HG03103 (cell line): ENCODE results near the gene TMEM144.
"Not testable (repeated sequence)": the region's sequence is repeated elsewhere in the genome, so short reads cannot be mapped to it uniquely, and the experiment has no call there.

ENCODE experiments used
- ATAC-seq: cut with Tn5 transposase; IDR thresholded peaks from one replicate; pipeline ENCODE4 v1.9.1; 2021; ENCODE audit warnings: low read depth; ENCODE audit not compliant: unreplicated experiment

TMEM144 gene

GRCh38 chr4:158229768-158230167, 19.5 kb downstream of the TMEM144 start:
- no peak for ATAC-seq

- ATAC-seq, result no peak
Observed at GRCh38 chr4:158234671-158235070, 24.4 kb downstream of the TMEM144 start.

GRCh38 chr4:158236304-158237030, 26.2 kb downstream of the TMEM144 start:
- no peak for ATAC-seq

- ATAC-seq, result no peak
Observed at GRCh38 chr4:158238575-158238974, 28.3 kb downstream of the TMEM144 start.

- no peak for ATAC-seq
Observed at GRCh38 chr4:158239196-158239595, 28.9 kb downstream of the TMEM144 start.

GRCh38 chr4:158243071-158243470, 32.8 kb downstream of the TMEM144 start:
- no peak for ATAC-seq

- ATAC-seq, result no peak
Observed at GRCh38 chr4:158250321-158250720, 40.0 kb downstream of the TMEM144 start.

- peak; percentile 63 for ATAC-seq
Observed at GRCh38 chr4:158253350-158253980, 43.2 kb downstream of the TMEM144 start.

GRCh38 chr4:158254292-158254691, 44.0 kb downstream of the TMEM144 start:
- ATAC-seq, result no peak

- ATAC-seq, result peak; percentile 75
Observed at GRCh38 chr4:158255727-158256324, 45.5 kb downstream of the TMEM144 start.

- ATAC-seq, result no peak
Observed at GRCh38 chr4:158259955-158260575, 49.8 kb downstream of the TMEM144 start.

- no peak for ATAC-seq
Observed at GRCh38 chr4:158261480-158261879, 51.2 kb downstream of the TMEM144 start.

GRCh38 chr4:158268553-158268952, 58.3 kb downstream of the TMEM144 start:
- no peak for ATAC-seq

- no peak for ATAC-seq
Observed at GRCh38 chr4:158274636-158275035, 64.3 kb downstream of the TMEM144 start.

GRCh38 chr4:158277558-158277957, 67.3 kb downstream of the TMEM144 start:
- ATAC-seq, result no peak

- ATAC-seq, result not testable (repeated sequence)
Observed at GRCh38 chr4:158279052-158279451, 68.8 kb downstream of the TMEM144 start.

GRCh38 chr4:158280856-158281255, 70.6 kb downstream of the TMEM144 start:
- no peak for ATAC-seq

GRCh38 chr4:158282252-158282651, 72.0 kb downstream of the TMEM144 start:
- ATAC-seq, result no peak

GRCh38 chr4:158285429-158286216, 75.3 kb downstream of the TMEM144 start:
- ATAC-seq, result peak; percentile 64

- ATAC-seq, result no peak
Observed at GRCh38 chr4:158290912-158291311, 80.6 kb downstream of the TMEM144 start.
